Dedifferentiated amniotic fluid mesenchymal stem cell (primary cell): Measurements from ENCODE around the gene AQP1.

Source experiments
- DNase-seq: peaks from one replicate; pipeline ENCODE4 v3.0.0-alpha.2; 2016; ENCODE audit errors: extremely low spot score

AQP1 gene

GRCh38 chr7:30934732-30935568 lies 23.3 kb downstream of the AQP1 start:
- DNase-seq, result no peak

GRCh38 chr7:30935569-30935877 lies 23.9 kb downstream of the AQP1 start:
- DNase-seq, result no peak

GRCh38 chr7:30936650-30937245 lies 25.1 kb downstream of the AQP1 start:
- no peak for DNase-seq

GRCh38 chr7:30937416-30937815 lies 25.8 kb downstream of the AQP1 start:
- DNase-seq, result no peak

- peak; percentile 30 for DNase-seq
Measured at GRCh38 chr7:30938435-30939316, 27.0 kb downstream of the AQP1 start.

GRCh38 chr7:30941582-30942323 lies 30.1 kb downstream of the AQP1 start:
- no peak for DNase-seq

- DNase-seq, result no peak
Measured at GRCh38 chr7:30950197-30950596, 38.5 kb downstream of the AQP1 start.

GRCh38 chr7:30954914-30955313 lies 43.3 kb downstream of the AQP1 start:
- DNase-seq, result no peak

GRCh38 chr7:30956704-30957103 lies 45.1 kb downstream of the AQP1 start:
- no peak for DNase-seq

GRCh38 chr7:30963842-30964241 lies 52.2 kb downstream of the AQP1 start, which contains the start of gene GHRHR:
Gene GHRHR, plus strand, starts transcription at chr7:30963953. Its CDS starts 116 bp downstream, at chr7:30964069.
- DNase-seq, result no peak

- no peak for DNase-seq
Measured at GRCh38 chr7:30965372-30965771, 53.7 kb downstream of the AQP1 start.

GRCh38 chr7:30965883-30966282 lies 54.2 kb downstream of the AQP1 start:
- no peak for DNase-seq

GRCh38 chr7:30968294-30968693 lies 56.6 kb downstream of the AQP1 start:
- DNase-seq, result no peak

GRCh38 chr7:30968747-30969603 lies 57.3 kb downstream of the AQP1 start:
- no peak for DNase-seq

GRCh38 chr7:30969604-30969970 lies 57.9 kb downstream of the AQP1 start:
- DNase-seq, result no peak

- DNase-seq, result no peak
Measured at GRCh38 chr7:30970074-30970473, 58.4 kb downstream of the AQP1 start.

GRCh38 chr7:30970594-30971094 lies 59.0 kb downstream of the AQP1 start:
- DNase-seq, result no peak

- no peak for DNase-seq
Measured at GRCh38 chr7:30971440-30971839, 59.8 kb downstream of the AQP1 start.

- DNase-seq, result no peak
Measured at GRCh38 chr7:30971840-30972563, 60.3 kb downstream of the AQP1 start.

GRCh38 chr7:30973292-30973691 lies 61.6 kb downstream of the AQP1 start:
- no peak for DNase-seq
